Measurements from ENCODE around the gene C2orf49. TPM values are rescaled to one million over a fixed set of nuclear protein-coding genes. Genes with fewer than 3 reads are reported as not detected.

The C2orf49 gene
- total and polyA plus RNA-seq, 2 of the 8 experiments (the other 6 are each of a cell fraction or from before 2014, with no cell fraction given), result 5.6 to 19.9 TPM

DNA sequence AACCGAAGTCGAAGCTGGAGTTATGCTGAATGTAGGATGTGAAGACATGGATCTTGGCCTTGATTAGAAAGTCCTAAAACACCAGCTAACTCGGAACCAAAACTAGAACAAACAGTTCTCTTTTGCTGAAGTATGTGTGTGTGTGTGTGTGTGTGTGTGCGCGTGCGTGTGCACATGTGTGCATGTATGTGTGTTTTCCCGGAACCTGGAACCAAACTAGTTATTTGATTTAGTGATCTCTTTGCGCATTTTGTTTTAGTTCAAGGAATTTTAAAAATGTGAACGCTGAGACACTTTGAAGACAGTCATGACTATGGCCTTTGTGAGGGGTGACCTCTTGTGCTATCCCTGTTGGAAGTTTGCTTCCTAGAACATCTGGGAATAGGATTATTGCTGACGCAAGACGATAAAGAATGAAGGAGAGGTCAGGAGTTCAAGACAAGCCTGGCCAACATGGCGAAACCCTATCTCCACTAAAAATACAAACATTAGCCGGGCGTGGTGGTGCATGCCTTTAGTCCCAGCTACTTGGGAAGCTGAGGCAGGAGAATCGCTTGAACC is 37.7 kb downstream of the C2orf49 start:
- Histone ChIP-seq H3K18ac (ENCODE audit: extremely low read depth, low read length) (no peak overlapping the region), H3K27me3 (replicated peaks in 1 of 4; ENCODE audit: control insufficient read depth in 3 of 4, extremely low read depth in 1 of 4, insufficient read depth in 3 of 4, low read length in 3 of 4) (no peaks in the 10 kb centered on the region), H3K56ac (replicated peaks; ENCODE audit: insufficient read length, low read depth, low read length) (no peak overlapping the region), H4K20me1 (replicated peaks in 1 of 2; ENCODE audit: control insufficient read depth in 1 of 2, insufficient read depth in 2 of 2, low read length in 2 of 2) (no peaks in the 10 kb centered on the region), H3K23me2 (ENCODE audit: low read depth, low read length) (no peaks in the 10 kb centered on the region), H4K8ac (ENCODE audit: extremely low read depth, insufficient read depth, low read length) (no peak overlapping the region), H2BK5ac (ENCODE audit: low read depth, low read length) (no peak overlapping the region), H3K79me1 (ENCODE audit: low read depth, low read length) (no peaks in the 10 kb centered on the region), H3K4me2 (ENCODE audit: insufficient read depth in 1 of 2, low read depth in 2 of 2, low read length in 2 of 2) (no peak overlapping the region), H2BK20ac (ENCODE audit: low read length) (no peak overlapping the region), H3K9ac (replicated peaks in 1 of 4; ENCODE audit: extremely low read depth in 1 of 4, low read depth in 3 of 4, low read length in 3 of 4) (no peak overlapping the region), H3K4me1 (replicated peaks in 1 of 4; ENCODE audit: control insufficient read depth in 3 of 4, insufficient read depth in 4 of 4, low read length in 3 of 4) (no peaks in the 10 kb centered on the region; a peak in 2 of 7 replicates), H4K5ac (ENCODE audit: insufficient read length, low read depth, low read length) (no peak overlapping the region), H3K23ac (ENCODE audit: insufficient read length) (no peak overlapping the region), H2BK120ac (replicated peaks; ENCODE audit: low read depth, low read length) (no peak overlapping the region), H2AK5ac (ENCODE audit: low read depth, low read length) (no peak overlapping the region), H3K4me3 (ENCODE audit: extremely low read depth in 1 of 4, insufficient read depth in 2 of 4, low read depth in 3 of 4, low read length in 4 of 4) (no peak overlapping the region), H2BK12ac (ENCODE audit: low read depth, low read length) (no peak overlapping the region), H3K4ac (replicated peaks; ENCODE audit: insufficient read length, low read depth, low read length) (no peak overlapping the region), H3K27ac (ENCODE audit: low read depth, low read length) (no peak overlapping the region), H3K79me2 (ENCODE audit: control insufficient read depth in 1 of 2, insufficient read depth in 2 of 2, low read length in 2 of 2) (no peaks in the 10 kb centered on the region), H4K91ac (replicated peaks; ENCODE audit: insufficient read length, low read length) (no peak overlapping the region), H3K9me3 (ENCODE audit: insufficient read depth in 2 of 2, low read depth in 1 of 2, low read length in 1 of 2) (no peaks in the 10 kb centered on the region), H2BK15ac (ENCODE audit: low read length) (no peak overlapping the region), H3K36me3 (ENCODE audit: control insufficient read depth in 2 of 4, insufficient read depth in 4 of 4, low read length in 3 of 4) (peaks cover 0 to 16% (median 1%) of the 10 kb centered on the region in 4 experiments; a peak in 4 of 8 replicates), H2AFZ (ENCODE audit: low read length) (no peak overlapping the region), H3K14ac (ENCODE audit: insufficient read length) (no peak overlapping the region)
- TF ChIP-seq POU5F1 (IDR thresholded peaks at IDR 0.05; ENCODE audit: low read depth, low read length), result no peak
- TF ChIP-seq CBX5 (IDR thresholded peaks at IDR 0.05; ENCODE audit: low read depth, low read length), result no peak
- no peak for TF ChIP-seq SIX5 (IDR thresholded peaks at IDR 0.05; ENCODE audit: low read depth, low read length)
- TF ChIP-seq CEBPB (IDR thresholded peaks at IDR 0.05; ENCODE audit: low read depth, low read length), result no peak
- no peak for TF ChIP-seq EZH2 (IDR thresholded peaks at IDR 0.05; ENCODE audit: low read depth, low read length, severe bottlenecking)
- no peak for TF ChIP-seq TEAD4 (IDR thresholded peaks at IDR 0.05; ENCODE audit: low read depth, low read length)
- TF ChIP-seq POLR2AphosphoS5 (IDR thresholded peaks at IDR 0.05; ENCODE audit: low read depth, low read length), result no peak
- TF ChIP-seq, protein P1, sequence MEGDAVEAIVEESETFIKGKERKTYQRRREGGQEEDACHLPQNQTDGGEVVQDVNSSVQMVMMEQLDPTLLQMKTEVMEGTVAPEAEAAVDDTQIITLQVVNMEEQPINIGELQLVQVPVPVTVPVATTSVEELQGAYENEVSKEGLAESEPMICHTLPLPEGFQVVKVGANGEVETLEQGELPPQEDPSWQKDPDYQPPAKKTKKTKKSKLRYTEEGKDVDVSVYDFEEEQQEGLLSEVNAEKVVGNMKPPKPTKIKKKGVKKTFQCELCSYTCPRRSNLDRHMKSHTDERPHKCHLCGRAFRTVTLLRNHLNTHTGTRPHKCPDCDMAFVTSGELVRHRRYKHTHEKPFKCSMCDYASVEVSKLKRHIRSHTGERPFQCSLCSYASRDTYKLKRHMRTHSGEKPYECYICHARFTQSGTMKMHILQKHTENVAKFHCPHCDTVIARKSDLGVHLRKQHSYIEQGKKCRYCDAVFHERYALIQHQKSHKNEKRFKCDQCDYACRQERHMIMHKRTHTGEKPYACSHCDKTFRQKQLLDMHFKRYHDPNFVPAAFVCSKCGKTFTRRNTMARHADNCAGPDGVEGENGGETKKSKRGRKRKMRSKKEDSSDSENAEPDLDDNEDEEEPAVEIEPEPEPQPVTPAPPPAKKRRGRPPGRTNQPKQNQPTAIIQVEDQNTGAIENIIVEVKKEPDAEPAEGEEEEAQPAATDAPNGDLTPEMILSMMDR (IDR thresholded peaks at IDR 0.05; ENCODE audit: control extremely low read depth in 1 of 3, insufficient read depth in 1 of 3, low read depth in 1 of 3, low read length in 3 of 3), result no peak
- TF ChIP-seq EP300 (IDR thresholded peaks at IDR 0.05; ENCODE audit: borderline replicate concordance in 1 of 2, low read depth in 2 of 2, low read length in 2 of 2), result no peak
- no peak for TF ChIP-seq SUZ12 (IDR thresholded peaks at IDR 0.05; ENCODE audit: low read length)
- ChIA-PET CTCF (ENCODE audit: partially characterized antibody) (interaction anchor here (6.6 kb wide), 1 partner anchor 145 kb away, joined by 67 read pairs; no protein-coding TSS in a partner anchor), POLR2A (ENCODE audit: partially characterized antibody) (interaction anchor here (1.0 to 1.1 kb wide), 3 partner anchors 17 to 38 kb away, joined by 3 to 5 read pairs (median 4); partner anchors contain the start of gene C2orf49)
- FAIRE-seq (no peak), DNase-seq (ENCODE audit: low read depth in 1 of 2, low spot score in 2 of 2) (no peak)
- 87% methylated on average over 15 of the region's 15 CpGs; no CpG with 5 or more reads in 1 of the 2 experiments for WGBS, 2 experiments (ENCODE audit: extremely low coverage in 1 of 2, insufficient coverage in 1 of 2, insufficient read length in 1 of 2, insufficient replicate concordance in 2 of 2, low coverage in 1 of 2, low lambda C conversion rate in 2 of 2, missing lambda C conversion rate in 1 of 2)

All from H1 (cell line).